H9 (cell line): ENCODE data around the gene PRKACA. TPM values are rescaled to one million over a fixed set of nuclear protein-coding genes. Genes with fewer than 3 reads are reported as not detected.

Experiments
- DNase-seq: peaks from one replicate; pipeline ENCODE4 v3.0.0-alpha.2; 2017
- H2AFZ ChIP-seq: one replicate; pipeline ENCODE4 v1.6.1; 2013; ENCODE audit warnings: mild to moderate bottlenecking, low read length, control low read depth, moderate library complexity
- H2AK5ac ChIP-seq: 2 replicates; pipeline ENCODE4 v1.6.1; 2013; ENCODE audit warnings: low read length, control low read depth, mixed read lengths; ENCODE audit not compliant: insufficient read length
- H2BK120ac ChIP-seq: one replicate; pipeline ENCODE4 v1.6.1; 2013; ENCODE audit warnings: low read depth, mild to moderate bottlenecking, low read length, control low read depth, inconsistent platforms; ENCODE audit not compliant: poor library complexity, severe bottlenecking
- H2BK12ac ChIP-seq: 2 replicates; pipeline ENCODE4 v1.6.1; 2013; ENCODE audit warnings: low read length, control low read depth, mixed read lengths, low read depth; ENCODE audit not compliant: insufficient read length
- H2BK15ac ChIP-seq: 2 replicates; pipeline ENCODE4 v1.6.1; 2013; ENCODE audit warnings: low read depth, low read length, control low read depth
- H2BK20ac ChIP-seq: one replicate; pipeline ENCODE4 v1.6.1; 2013; ENCODE audit warnings: low read depth, mild to moderate bottlenecking, low read length, control low read depth, inconsistent platforms; ENCODE audit not compliant: poor library complexity, severe bottlenecking
- H2BK5ac ChIP-seq: 2 replicates; pipeline ENCODE4 v1.6.1; 2013; ENCODE audit warnings: low read length, control low read depth, mixed read lengths; ENCODE audit not compliant: insufficient read length
- H3K14ac ChIP-seq: 2 replicates; pipeline ENCODE4 v1.6.1; 2013; ENCODE audit warnings: low read length, control low read depth; ENCODE audit not compliant: insufficient read depth
- H3K18ac ChIP-seq: 2 replicates; pipeline ENCODE4 v1.6.1; 2013; ENCODE audit warnings: low read depth, mild to moderate bottlenecking, mixed read lengths, low read length, control low read depth; ENCODE audit not compliant: insufficient read length
- H3K23ac ChIP-seq: 2 replicates; pipeline ENCODE4 v1.6.1; 2013; ENCODE audit warnings: low read length, control low read depth, mixed read lengths, low read depth; ENCODE audit not compliant: insufficient read length
- H3K23me2 ChIP-seq: 2 replicates; pipeline ENCODE4 v1.6.1; 2013; ENCODE audit warnings: low read depth, mild to moderate bottlenecking, mixed read lengths, low read length, control low read depth; ENCODE audit not compliant: insufficient read length, poor library complexity, severe bottlenecking
- H3K27ac ChIP-seq: 2 replicates; pipeline ENCODE4 v1.5.1; 2013; ENCODE audit warnings: low read length, control low read depth, mixed read lengths, low read depth; ENCODE audit not compliant: insufficient read length
- H3K27me3 ChIP-seq: 2 replicates; pipeline ENCODE4 v1.6.1; 2013; ENCODE audit warnings: low read length, control low read depth, inconsistent platforms; ENCODE audit not compliant: insufficient read depth
- H3K4ac ChIP-seq: 2 replicates; pipeline ENCODE4 v1.6.1; 2013; ENCODE audit warnings: low read depth, mild to moderate bottlenecking, control low read depth, inconsistent platforms, low read length, moderate library complexity
- H3K4me1 ChIP-seq: 2 replicates; pipeline ENCODE4 v1.6.1; 2013; ENCODE audit warnings: low read length, control low read depth, inconsistent platforms; ENCODE audit not compliant: insufficient read depth
- H3K4me2 ChIP-seq: 2 replicates; pipeline ENCODE4 v1.6.1; 2013; ENCODE audit warnings: low read length, control low read depth, mixed read lengths; ENCODE audit not compliant: insufficient read length, insufficient read depth
- H3K56ac ChIP-seq: 2 replicates; pipeline ENCODE4 v1.6.1; 2013; ENCODE audit warnings: low read depth, mild to moderate bottlenecking, mixed read lengths, low read length, control low read depth; ENCODE audit not compliant: insufficient read length
- H3K79me1 ChIP-seq: 2 replicates; pipeline ENCODE4 v1.6.1; 2013; ENCODE audit warnings: low read depth, mild to moderate bottlenecking, moderate library complexity, low read length, control low read depth, inconsistent platforms; ENCODE audit not compliant: insufficient read depth, poor library complexity, severe bottlenecking
- H3K79me2 ChIP-seq: 2 replicates; pipeline ENCODE4 v1.6.1; 2013; ENCODE audit warnings: low read length, control low read depth, inconsistent platforms; ENCODE audit not compliant: insufficient read depth
- H3K9ac ChIP-seq: 2 replicates; pipeline ENCODE4 v1.6.1; 2013; ENCODE audit warnings: low read length, control low read depth, mixed read lengths; ENCODE audit not compliant: insufficient read length; ENCODE audit errors: extremely low read depth
- H3K9me3 ChIP-seq: one replicate; pipeline ENCODE4 v1.6.1; 2013; ENCODE audit warnings: low read depth, low read length, inconsistent platforms; ENCODE audit not compliant: control insufficient read depth
- H3T11ph ChIP-seq: one replicate; pipeline ENCODE4 v1.6.1; 2013; ENCODE audit warnings: mild to moderate bottlenecking, low read length, control low read depth, inconsistent platforms
- H4K20me1 ChIP-seq: one replicate; pipeline ENCODE4 v1.6.1; 2013; ENCODE audit not compliant: control insufficient read depth, insufficient read length, insufficient read depth
- H4K5ac ChIP-seq: 2 replicates; pipeline ENCODE4 v1.6.1; 2013; ENCODE audit warnings: low read depth, mild to moderate bottlenecking, mixed read lengths, low read length, control low read depth; ENCODE audit not compliant: insufficient read length
- H4K8ac ChIP-seq: replicated peaks from 2 replicates; pipeline ENCODE4 v1.6.1; 2013; ENCODE audit warnings: low read length, control low read depth, mixed read lengths, low read depth; ENCODE audit not compliant: insufficient read length
- H4K91ac ChIP-seq: 2 replicates; pipeline ENCODE4 v1.6.1; 2013; ENCODE audit warnings: low read depth, mild to moderate bottlenecking, moderate library complexity, mixed read lengths, low read length, control low read depth; ENCODE audit not compliant: insufficient read length
- H3K27ac Mint-ChIP-seq, 3 experiments: 2 replicates in 2 of 3; 3 replicates in 1 of 3; pipeline ENCODE4 v1.8.0; 2020 to 2021; ENCODE audit warnings: mixed read lengths in 3 of 3, mild to moderate bottlenecking in 1 of 3, moderate library complexity in 1 of 3
- H3K27me3 Mint-ChIP-seq: 2 replicates; pipeline ENCODE4 v1.8.0; 2021; ENCODE audit warnings: low read depth, mild to moderate bottlenecking, moderate library complexity, mixed read lengths
- H3K36me3 Mint-ChIP-seq, 3 experiments: 2 replicates in 2 of 3; 3 replicates in 1 of 3; pipeline ENCODE4 v1.8.0; 2020 to 2021; ENCODE audit warnings: low read depth in 3 of 3, mixed read lengths in 3 of 3; ENCODE audit not compliant: insufficient read depth in 1 of 3
- H3K4me1 Mint-ChIP-seq, 2 experiments: 2 replicates each; pipeline ENCODE4 v1.8.0; 2020; ENCODE audit warnings: mixed read lengths in 2 of 2
- H3K4me3 Mint-ChIP-seq, 2 experiments: 2 replicates in 1 of 2; 3 replicates in 1 of 2; pipeline ENCODE4 v1.8.0; 2020 to 2021; ENCODE audit warnings: mild to moderate bottlenecking in 2 of 2, mixed read lengths in 2 of 2, moderate library complexity in 1 of 2
- H3K9me3 Mint-ChIP-seq, 2 experiments: 2 replicates in 1 of 2; 3 replicates in 1 of 2; pipeline ENCODE4 v1.8.0; 2020; ENCODE audit warnings: mild to moderate bottlenecking in 2 of 2, mixed read lengths in 2 of 2, moderate library complexity in 1 of 2
- CTCF ChIP-seq: fragments of 200-600 bp; sonication (generic); conservative IDR thresholded peaks from 3 replicates; pipeline ENCODE4 v1.8.0; 2021; ENCODE audit warnings: antibody characterized with exemption, mild to moderate bottlenecking
- WGBS: extraction: QIAGEN DNeasy Blood & Tissue Kit; methylation state at CpG from one replicate; pipeline ENCODE4 v1.1.7; 2013; ENCODE audit warnings: missing lambda C conversion rate, low lambda C conversion rate, mixed read lengths; ENCODE audit not compliant: insufficient read length; ENCODE audit errors: extremely low coverage; 5-methylcytosine and 5-hydroxymethylcytosine counted together
- total RNA-seq: library from RNA; stranded (reverse); gene quantifications from 2 replicates; pipeline ENCODE4 v1.2.1, GENCODE V29; 2021

Gene PRKACA
- total RNA-seq, 1 experiment from 2014 or later = 51.8 TPM

- Histone ChIP-seq H3K27me3 (peaks cover 8% of the 10 kb centered on the region), H3K4ac (no peak within 1 kb of the TSS), H3K27ac (no peak within 1 kb of the TSS), H2BK15ac (no peak within 1 kb of the TSS), H3K56ac (no peak within 1 kb of the TSS), H2BK12ac (no peak within 1 kb of the TSS), H2BK20ac (no peak within 1 kb of the TSS), H3K79me2 (no peaks in the 10 kb centered on the region), H3K9me3 (no peaks in the 10 kb centered on the region), H3K23ac (no peak within 1 kb of the TSS), H3K4me2 (no peak within 1 kb of the TSS), H4K91ac (no peak within 1 kb of the TSS), H3K14ac (no peak within 1 kb of the TSS), H3K4me1 (no peaks in the 10 kb centered on the region; the same call in 1 of the 2 replicates), H3K18ac (no peak within 1 kb of the TSS), H3K23me2 (peaks cover 6% of the 10 kb centered on the region), H2AK5ac (no peak within 1 kb of the TSS), H2AFZ (no peak within 1 kb of the TSS), H3K9ac (no peak within 1 kb of the TSS), H2BK5ac (no peak within 1 kb of the TSS), H4K20me1 (no peaks in the 10 kb centered on the region), H2BK120ac (no peak within 1 kb of the TSS), H4K8ac (no peak within 1 kb of the TSS), H4K5ac (no peak within 1 kb of the TSS), H3T11ph (no peak within 1 kb of the TSS), H3K79me1 (no peaks in the 10 kb centered on the region)
- no peaks in the 10 kb centered on the region for H3K36me3 Mint-ChIP-seq
- H3K4me1 Mint-ChIP-seq = peaks cover 6 to 20% of the 10 kb centered on the region in 2 experiments
- H3K27me3 Mint-ChIP-seq = peaks cover 44% of the 10 kb centered on the region
- no CpG with 5 or more reads among the region's 19 CpGs for WGBS
- no peak within 1 kb of the TSS for H3K4me3 Mint-ChIP-seq
- no peaks in the 10 kb centered on the region; a peak in 2 of 5 replicates for H3K9me3 Mint-ChIP-seq
- no peak for TF ChIP-seq CTCF
- H3K27ac Mint-ChIP-seq = no peak within 1 kb of the TSS; a peak in 1 of 7 replicates
- DNase-seq = no peak
Measured at GRCh38 chr19:14061751-14062557, 55.6 kb downstream of the PRKACA start, which contains the start of gene PALM3. Gene PALM3 (minus strand): TSS chr19:14062076. CDS start chr19:14061980, 96 bp downstream.
